Measurements from ENCODE around the gene SYNGR4.

DNA sequence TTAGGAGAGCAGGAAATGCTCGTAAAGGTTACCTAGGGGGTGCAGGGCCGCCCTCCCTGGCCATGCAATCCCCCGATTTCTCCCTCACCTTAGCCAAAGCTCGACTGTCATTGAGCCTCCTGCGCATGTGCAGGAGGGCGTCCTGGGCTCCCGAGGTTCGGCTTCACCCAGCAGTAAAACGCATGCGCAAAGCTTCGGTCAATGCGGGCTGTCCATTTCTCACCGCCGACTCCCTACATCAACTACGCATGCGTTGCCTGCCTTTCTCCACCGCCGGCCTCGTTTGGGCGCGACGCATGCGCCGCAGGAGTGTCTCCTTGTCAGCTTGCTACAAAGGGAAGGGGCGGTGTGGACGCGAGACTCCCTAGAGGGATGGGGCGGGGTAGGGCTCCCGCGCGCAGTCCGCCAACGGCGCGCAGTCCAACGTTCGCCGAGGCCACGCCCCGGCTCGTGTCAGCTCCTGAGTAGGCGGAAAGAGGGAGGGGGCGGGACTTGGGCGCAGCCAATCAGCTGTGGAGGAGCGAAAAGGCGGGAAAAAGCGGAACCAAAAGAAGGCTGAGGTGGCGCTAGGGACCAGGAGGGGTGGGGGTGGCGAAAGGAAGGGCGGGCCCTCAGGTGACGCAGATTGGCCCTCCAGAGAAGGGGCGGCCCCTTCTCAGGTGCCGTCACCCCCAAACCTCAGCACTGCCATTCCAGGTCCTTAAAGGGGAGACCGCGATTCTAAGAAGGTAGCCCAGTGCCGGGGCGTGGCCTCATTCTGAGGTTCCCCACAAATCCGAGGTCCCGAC lies at the start of gene SYNGR4, which contains the start of gene TMEM143:
- TF ChIP-seq POLR2AphosphoS5 (IDR thresholded peaks at IDR 0.05; ENCODE audit: low read depth, low read length) = no peak; the same call in 1 of the 2 replicates
- no peak for TF ChIP-seq PAX5 (IDR thresholded peaks at IDR 0.05; ENCODE audit: insufficient read depth, low read length, severe bottlenecking)
- TF ChIP-seq POLR2A (IDR thresholded peaks at IDR 0.05; ENCODE audit: low read depth, low read length) = peak; percentile 63

Data from GM12891 (cell line).